Endodermal cell (in vitro differentiated cells): ENCODE data around the gene FUNDC1. TPM values are rescaled to one million over a fixed set of nuclear protein-coding genes. Genes with fewer than 3 reads are reported as not detected.

Source experiments
- DNase-seq: peaks from one replicate; pipeline ENCODE4 v3.0.0-alpha.2; 2017
- H3K27ac ChIP-seq: 2 replicates; pipeline ENCODE4 v1.5.1; 2013; ENCODE audit warnings: mild to moderate bottlenecking, low read depth, low read length, moderate library complexity
- H3K27me3 ChIP-seq: 2 replicates; pipeline ENCODE4 v1.6.1; 2013; ENCODE audit warnings: mild to moderate bottlenecking, low read length, moderate library complexity; ENCODE audit not compliant: insufficient read depth, control insufficient read depth, poor library complexity, severe bottlenecking
- H3K36me3 ChIP-seq: 2 replicates; pipeline ENCODE4 v1.7.0; 2013; ENCODE audit warnings: mild to moderate bottlenecking, low read length, moderate library complexity; ENCODE audit not compliant: control insufficient read depth, insufficient read depth
- H3K4me1 ChIP-seq: one replicate; pipeline ENCODE4 v1.7.0; 2013; ENCODE audit warnings: low read length; ENCODE audit not compliant: control insufficient read depth, insufficient read depth
- H3K4me3 ChIP-seq: 2 replicates; pipeline ENCODE4 v1.5.1; 2013; ENCODE audit warnings: mild to moderate bottlenecking, low read length, moderate library complexity
- H3K9ac ChIP-seq: 2 replicates; pipeline ENCODE4 v1.6.1; 2013; ENCODE audit warnings: mild to moderate bottlenecking, low read length, moderate library complexity; ENCODE audit not compliant: poor library complexity, severe bottlenecking; ENCODE audit errors: extremely low read depth
- H3K9me3 ChIP-seq: 2 replicates; pipeline ENCODE4 v1.6.1; 2013; ENCODE audit warnings: mild to moderate bottlenecking, low read length, moderate library complexity; ENCODE audit not compliant: control insufficient read depth
- H3K27ac Mint-ChIP-seq: 2 replicates; pipeline ENCODE4 v1.8.0; 2020; ENCODE audit warnings: mixed read lengths
- H3K27me3 Mint-ChIP-seq: 2 replicates; pipeline ENCODE4 v1.8.0; 2021; ENCODE audit warnings: mild to moderate bottlenecking, mixed read lengths; ENCODE audit not compliant: insufficient read depth
- H3K36me3 Mint-ChIP-seq: 2 replicates; pipeline ENCODE4 v1.8.0; 2020; ENCODE audit warnings: low read depth, mixed read lengths
- H3K4me1 Mint-ChIP-seq: 2 replicates; pipeline ENCODE4 v1.8.0; 2020; ENCODE audit warnings: mixed read lengths
- H3K4me3 Mint-ChIP-seq: 2 replicates; pipeline ENCODE4 v1.8.0; 2020; ENCODE audit warnings: mild to moderate bottlenecking, moderate library complexity, mixed read lengths
- H3K9me3 Mint-ChIP-seq: 2 replicates; pipeline ENCODE4 v1.8.0; 2020; ENCODE audit warnings: mild to moderate bottlenecking, mixed read lengths
- WGBS, 2 experiments: methylation state at CpG; one replicate each; pipeline versions ENCODE4 v1.1.5 to v1.1.7; 2013; ENCODE audit warnings: missing lambda C conversion rate in 2 of 2, mixed read lengths in 1 of 2; ENCODE audit not compliant: insufficient coverage in 1 of 2, insufficient read length in 1 of 2; 5-methylcytosine and 5-hydroxymethylcytosine counted together
- total RNA-seq, 2 donors: library from RNA; stranded (reverse); fragmentation: NEBNext Ultra II Directional in 1 of 2; extraction: Animal tissue kit (Norgen Biotek cat#: 25700) in 1 of 2; gene quantifications; 2 replicates in 1 of 2; 3 replicates in 1 of 2; pipeline ENCODE4 v1.2.1, GENCODE V29; 2021
- TF ChIP-seq, protein P1 (sequence below): fragments of 200-600 bp; sonication (generic); conservative IDR thresholded peaks from 2 replicates; pipeline ENCODE4 v1.5.0; 2021; ENCODE audit warnings: antibody characterized with exemption, mild to moderate bottlenecking

The FUNDC1 gene
- total RNA-seq, 2 donors from 2014 or later = 19.3 to 21.6 TPM

DNA sequence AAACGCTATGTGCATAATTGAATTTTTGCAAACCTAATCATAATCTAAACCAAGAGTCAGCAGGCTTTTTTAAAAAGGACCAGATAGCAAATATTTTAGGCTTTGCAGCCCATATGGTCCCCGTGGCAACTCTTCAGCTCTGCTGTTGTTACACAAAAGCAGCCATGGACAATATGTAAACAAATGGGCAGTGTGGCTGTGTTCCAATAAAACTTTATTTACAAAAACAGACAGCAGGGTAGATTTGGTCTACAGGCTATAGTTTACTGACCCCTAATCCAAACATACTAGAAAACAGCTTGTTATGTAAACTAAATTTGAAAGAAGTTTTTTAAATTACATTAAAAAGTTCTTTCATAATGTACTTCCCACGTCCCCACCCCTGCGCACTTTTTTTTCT lies 53.1 kb downstream of the FUNDC1 start:
- no peak for DNase-seq
- no peaks in the 10 kb centered on the region for H3K36me3 ChIP-seq
- no peaks in the 10 kb centered on the region for H3K27me3 ChIP-seq
- no peaks in the 10 kb centered on the region for H3K9me3 ChIP-seq
- H3K4me1 Mint-ChIP-seq = peaks cover 5% of the 10 kb centered on the region
- no peaks in the 10 kb centered on the region for H3K36me3 Mint-ChIP-seq
- TF ChIP-seq, protein P1, sequence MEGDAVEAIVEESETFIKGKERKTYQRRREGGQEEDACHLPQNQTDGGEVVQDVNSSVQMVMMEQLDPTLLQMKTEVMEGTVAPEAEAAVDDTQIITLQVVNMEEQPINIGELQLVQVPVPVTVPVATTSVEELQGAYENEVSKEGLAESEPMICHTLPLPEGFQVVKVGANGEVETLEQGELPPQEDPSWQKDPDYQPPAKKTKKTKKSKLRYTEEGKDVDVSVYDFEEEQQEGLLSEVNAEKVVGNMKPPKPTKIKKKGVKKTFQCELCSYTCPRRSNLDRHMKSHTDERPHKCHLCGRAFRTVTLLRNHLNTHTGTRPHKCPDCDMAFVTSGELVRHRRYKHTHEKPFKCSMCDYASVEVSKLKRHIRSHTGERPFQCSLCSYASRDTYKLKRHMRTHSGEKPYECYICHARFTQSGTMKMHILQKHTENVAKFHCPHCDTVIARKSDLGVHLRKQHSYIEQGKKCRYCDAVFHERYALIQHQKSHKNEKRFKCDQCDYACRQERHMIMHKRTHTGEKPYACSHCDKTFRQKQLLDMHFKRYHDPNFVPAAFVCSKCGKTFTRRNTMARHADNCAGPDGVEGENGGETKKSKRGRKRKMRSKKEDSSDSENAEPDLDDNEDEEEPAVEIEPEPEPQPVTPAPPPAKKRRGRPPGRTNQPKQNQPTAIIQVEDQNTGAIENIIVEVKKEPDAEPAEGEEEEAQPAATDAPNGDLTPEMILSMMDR = no peak
- no peak overlapping the region for H3K27ac ChIP-seq
- no peak overlapping the region for H3K27ac Mint-ChIP-seq
- 83 to 84% methylated on average over 1 to 2 of the region's 4 CpGs for WGBS, 2 experiments
- H3K4me3 Mint-ChIP-seq = no peak overlapping the region
- no peaks in the 10 kb centered on the region for H3K4me1 ChIP-seq
- peaks cover 62% of the 10 kb centered on the region for H3K9me3 Mint-ChIP-seq
- H3K27me3 Mint-ChIP-seq = no peaks in the 10 kb centered on the region
- H3K9ac ChIP-seq = no peak overlapping the region
- no peak overlapping the region for H3K4me3 ChIP-seq

- TF ChIP-seq, protein P1 = no peak
- H3K9me3 Mint-ChIP-seq = peaks cover 64% of the 10 kb centered on the region
- no peaks in the 10 kb centered on the region for H3K4me1 ChIP-seq
- no peak overlapping the region for H3K27ac ChIP-seq
- no peak overlapping the region for H3K4me3 ChIP-seq
- WGBS, 2 experiments = 86% methylated on average over 3 of the region's 4 CpGs; no CpG with 5 or more reads in 1 of the 2 experiments
- no peaks in the 10 kb centered on the region for H3K4me1 Mint-ChIP-seq
- no peaks in the 10 kb centered on the region for H3K36me3 Mint-ChIP-seq
- DNase-seq = no peak
- no peak overlapping the region for H3K27ac Mint-ChIP-seq
- H3K9me3 ChIP-seq = no peaks in the 10 kb centered on the region
- H3K27me3 ChIP-seq = no peaks in the 10 kb centered on the region
- H3K27me3 Mint-ChIP-seq = no peaks in the 10 kb centered on the region
- no peak overlapping the region for H3K4me3 Mint-ChIP-seq
- H3K36me3 ChIP-seq = no peaks in the 10 kb centered on the region
- H3K9ac ChIP-seq = no peak overlapping the region
Measured at GRCh38 chrX:44484607-44485146, 58.0 kb downstream of the FUNDC1 start.

DNA sequence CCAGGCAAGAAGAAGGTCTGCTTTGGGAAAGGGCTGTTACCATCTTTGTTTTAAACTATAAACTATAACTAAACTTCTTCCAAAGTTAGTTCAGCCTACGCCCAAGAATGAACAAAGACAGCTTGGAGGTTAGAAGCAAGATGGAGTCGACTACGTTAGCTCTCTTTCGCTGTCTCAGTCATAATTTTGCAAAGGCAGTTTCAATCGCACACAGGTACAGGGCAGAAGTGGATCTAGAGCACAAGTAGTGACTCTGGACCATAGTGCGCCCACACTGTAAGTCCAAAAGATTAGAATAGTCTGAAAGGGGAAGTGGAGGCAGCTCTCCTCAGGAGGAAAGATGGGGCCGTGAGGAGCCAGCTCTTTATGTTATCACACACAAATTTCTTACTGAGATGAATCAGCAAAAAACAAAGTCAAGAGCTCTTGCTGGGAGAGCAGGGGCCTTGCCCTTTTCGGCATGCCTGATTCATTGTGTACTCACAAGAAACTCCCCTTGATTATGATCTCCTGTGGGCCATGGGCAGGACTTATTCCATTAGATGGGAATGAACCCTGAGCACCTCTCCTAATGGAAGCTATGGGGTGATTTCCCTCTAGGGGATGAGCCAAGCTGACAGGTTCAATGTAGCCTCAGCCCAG lies 58.6 kb downstream of the FUNDC1 start:
- H3K27me3 ChIP-seq = no peaks in the 10 kb centered on the region
- H3K9ac ChIP-seq = no peak overlapping the region
- Mint-ChIP-seq H3K9me3 (peaks cover 65% of the 10 kb centered on the region), H3K27ac (no peak overlapping the region), H3K36me3 (no peaks in the 10 kb centered on the region), H3K4me3 (no peak overlapping the region), H3K4me1 (no peaks in the 10 kb centered on the region), H3K27me3 (no peaks in the 10 kb centered on the region)
- WGBS, 2 experiments = 91 to 97% methylated on average over 5 to 8 of the region's 8 CpGs
- H3K4me1 ChIP-seq = no peaks in the 10 kb centered on the region
- H3K27ac ChIP-seq = no peak overlapping the region
- H3K9me3 ChIP-seq = no peaks in the 10 kb centered on the region
- no peak for DNase-seq
- TF ChIP-seq, protein P1 = no peak
- H3K36me3 ChIP-seq = no peaks in the 10 kb centered on the region
- H3K4me3 ChIP-seq = no peak overlapping the region
